Neural progenitor cell (in vitro differentiated cells): ENCODE data around the gene TSPAN18.

Experiments used
- CTCF ChIP-seq: fragments of 200-600 bp; sonication (generic); IDR thresholded peaks from 2 replicates; pipeline ENCODE4 v1.5.1; 2017; ENCODE audit warnings: antibody characterized with exemption, mild to moderate bottlenecking
- EZH2 ChIP-seq: fragments of 200-600 bp; sonication (generic); IDR thresholded peaks from 2 replicates; pipeline ENCODE4 v1.6.1; 2017; ENCODE audit warnings: antibody characterized with exemption, mild to moderate bottlenecking, moderate library complexity

GRCh38 chr11:44977493-44977984, 250.8 kb downstream of the TSPAN18 start:
- TF ChIP-seq CTCF (peak; percentile 50), EZH2 (no peak)
